G401 (cell line): ENCODE measurements around the gene MVB12B. TPM values are rescaled to one million over a fixed set of nuclear protein-coding genes. Genes with fewer than 3 reads are reported as not detected.

ENCODE experiments used
- DNase-seq: peaks from one replicate; pipeline ENCODE4 v3.0.0-alpha.2; 2015; ENCODE audit warnings: low spot score
- in situ Hi-C: cut with HindIII; loops from 2 replicates; pipeline ENCODE4 v1.10.0; 2016; ENCODE audit warnings: low sequenced_read_pairs, mixed read lengths
- total RNA-seq: library from RNA; depleted of rRNA; stranded (reverse); fragments of >200 nt; shearing (Covaris generic); gene quantifications from 2 replicates; pipeline ENCODE4 v1.2.3, GENCODE V29; 2014

MVB12B gene
- total RNA-seq, 1 experiment from 2014 or later, result 7.0 TPM

- in situ Hi-C loops, result no loop called here
- no peak for DNase-seq
Measured at GRCh38 chr9:126436545-126437267, 110.1 kb downstream of the MVB12B start.

DNA sequence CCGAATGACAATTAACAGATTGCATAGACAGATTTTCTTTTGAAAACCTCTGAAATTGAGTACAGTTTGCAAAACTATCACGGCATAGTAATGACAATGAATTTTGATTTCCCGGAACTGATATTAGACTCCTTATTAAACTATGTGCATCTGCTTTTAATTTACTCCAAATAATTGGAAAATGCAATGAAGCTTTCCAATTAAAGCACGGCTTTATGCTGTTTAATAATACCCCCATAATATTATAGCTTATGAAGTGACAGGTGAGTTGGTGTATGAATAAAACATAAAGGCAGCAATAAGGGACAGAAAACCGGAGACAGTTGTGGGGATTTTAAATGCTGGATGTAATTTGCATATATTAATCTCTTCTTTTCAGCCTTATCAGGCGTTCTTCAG is 110.6 kb downstream of the MVB12B start:
- DNase-seq, result no peak
- in situ Hi-C loops, result no loop called here

- no peak for DNase-seq
- in situ Hi-C loops, result no loop called here
Measured at GRCh38 chr9:126437701-126438100, 111.1 kb downstream of the MVB12B start.

DNA sequence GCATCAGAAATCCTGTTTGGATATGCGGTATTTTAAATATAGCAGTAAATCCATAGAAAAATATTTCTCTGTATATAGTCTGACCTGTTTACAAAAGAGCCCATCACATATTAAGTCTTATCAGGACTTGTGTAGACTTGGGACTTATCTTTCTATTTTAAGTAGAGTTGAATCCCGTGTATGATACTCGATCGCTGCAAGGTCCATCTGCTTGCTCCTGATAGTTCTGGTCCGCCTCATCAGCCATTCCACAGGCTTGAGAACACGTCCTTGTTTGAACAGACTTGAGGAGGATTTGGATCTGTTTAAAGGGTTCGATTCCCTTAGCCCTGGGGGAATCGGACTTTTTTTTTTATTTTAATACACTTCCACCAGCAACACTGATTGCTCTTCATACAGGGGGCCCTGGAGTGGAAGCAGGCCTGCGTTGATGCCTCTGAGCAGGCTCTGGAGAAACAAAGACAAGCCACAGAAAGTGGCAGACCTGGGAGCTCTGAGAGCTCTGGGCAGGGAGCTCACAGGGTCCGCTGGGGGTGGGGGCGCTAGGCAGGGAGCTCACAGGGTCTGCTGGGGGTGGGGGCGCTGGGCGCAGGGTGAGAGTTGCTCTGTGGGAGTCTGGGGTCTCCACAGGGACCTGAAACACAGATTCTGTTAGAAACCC is 112.2 kb downstream of the MVB12B start:
- DNase-seq, result no peak
- in situ Hi-C loops, result no loop called here

DNA sequence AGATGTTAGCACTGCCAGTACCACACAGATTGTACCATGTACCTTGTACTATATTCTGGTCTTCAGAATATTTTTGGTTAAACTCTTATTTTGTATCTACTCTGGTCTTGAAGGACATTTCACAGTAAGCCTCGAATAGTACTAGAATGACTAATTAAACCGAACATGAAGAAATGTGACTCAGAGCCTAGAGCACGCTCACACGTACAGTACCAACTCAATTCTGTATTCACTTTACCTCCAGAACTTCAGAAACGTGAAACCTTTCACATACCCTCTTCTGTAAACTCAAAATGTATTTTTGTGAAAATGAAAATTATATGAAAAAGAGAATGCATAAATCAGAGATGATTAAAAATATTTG is 112.8 kb downstream of the MVB12B start:
- in situ Hi-C loops, result no loop called here
- DNase-seq, result no peak

- DNase-seq, result no peak
- in situ Hi-C loops, result no loop called here
Measured at GRCh38 chr9:126439883-126440653, 113.4 kb downstream of the MVB12B start.

GRCh38 chr9:126440940-126441339 is 114.3 kb downstream of the MVB12B start:
- DNase-seq, result peak; percentile 69
- in situ Hi-C loops, result no loop called here

DNA sequence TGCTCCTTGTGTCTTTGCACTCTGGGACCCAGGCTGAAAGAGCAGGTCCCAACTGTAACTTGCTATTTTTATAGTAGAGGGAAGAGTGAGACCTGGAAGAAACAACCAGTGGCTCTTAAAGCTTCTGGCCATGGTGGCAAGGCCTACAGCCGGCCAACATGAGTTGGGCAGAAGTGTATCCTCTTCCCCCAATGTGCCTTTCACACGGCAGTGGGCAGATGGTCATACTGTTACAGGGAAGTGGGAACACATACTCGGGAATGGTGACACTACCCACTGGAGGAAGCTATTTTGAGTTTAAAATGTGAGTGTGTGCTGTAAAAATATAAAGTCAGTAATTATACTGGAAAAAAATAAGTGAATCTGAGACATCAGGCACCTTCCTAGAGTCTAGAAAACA is 116.0 kb downstream of the MVB12B start:
- in situ Hi-C loops, result no loop called here
- DNase-seq, result no peak

- DNase-seq, result no peak
- in situ Hi-C loops, result no loop called here
Measured at GRCh38 chr9:126443144-126443543, 116.5 kb downstream of the MVB12B start.

- in situ Hi-C loops, result no loop called here
- DNase-seq, result no peak
Measured at GRCh38 chr9:126448136-126448535, 121.5 kb downstream of the MVB12B start.

GRCh38 chr9:126448865-126449577 is 122.4 kb downstream of the MVB12B start:
- in situ Hi-C loops, result no loop called here
- no peak for DNase-seq

GRCh38 chr9:126449725-126450667 is 123.4 kb downstream of the MVB12B start:
- in situ Hi-C loops, result no loop called here
- no peak for DNase-seq

GRCh38 chr9:126450668-126451205 is 124.1 kb downstream of the MVB12B start:
- in situ Hi-C loops, result no loop called here
- no peak for DNase-seq

DNA sequence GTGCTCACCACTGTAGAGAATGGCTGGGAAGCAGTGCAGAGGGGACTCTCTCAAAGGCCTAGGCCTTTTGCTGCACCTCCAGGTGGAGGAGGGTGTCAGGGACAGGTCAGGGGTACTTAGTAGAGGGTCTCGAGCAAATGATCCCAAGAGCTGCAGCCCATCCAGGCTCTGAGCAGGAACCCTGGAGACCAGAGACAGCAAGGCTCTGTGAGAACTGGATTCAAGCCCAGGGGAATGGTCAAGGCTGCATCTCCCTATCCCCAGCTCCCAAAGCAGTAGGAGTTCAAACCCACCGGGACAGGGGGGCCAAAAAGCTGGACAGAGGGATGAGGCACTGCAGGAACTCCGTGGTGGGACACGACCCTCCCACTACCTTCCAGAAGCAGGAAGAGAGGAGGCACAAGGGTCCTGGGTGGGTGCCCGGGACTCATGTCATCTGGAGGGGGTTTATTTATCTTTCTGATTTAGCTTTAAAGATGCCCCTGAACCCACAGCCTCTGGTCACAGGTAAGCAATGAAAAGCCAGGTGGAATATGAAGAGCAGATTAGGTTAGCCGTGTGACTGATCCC is 124.8 kb downstream of the MVB12B start:
- in situ Hi-C loops, result no loop called here
- no peak for DNase-seq

DNA sequence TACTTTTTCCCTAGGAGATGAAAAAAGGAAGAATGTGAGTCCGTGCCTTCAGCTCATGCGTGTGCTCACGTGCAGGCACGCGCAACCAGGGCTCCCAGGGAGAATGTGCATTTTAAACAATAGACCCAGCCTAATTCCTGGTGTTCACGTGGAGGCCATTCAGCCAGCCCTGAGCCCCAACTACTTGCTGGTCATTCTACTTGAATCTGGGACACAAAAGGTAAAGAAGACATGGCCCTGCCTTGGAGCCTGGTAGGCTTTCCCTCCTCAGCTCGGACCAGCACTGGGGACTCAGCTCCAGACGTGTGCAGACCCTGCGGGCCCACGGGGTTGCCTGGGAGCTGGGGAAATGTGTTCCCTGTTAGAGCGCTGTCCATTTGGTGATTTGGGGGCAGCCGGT is 125.5 kb downstream of the MVB12B start:
- in situ Hi-C loops, result no loop called here
- no peak for DNase-seq

DNA sequence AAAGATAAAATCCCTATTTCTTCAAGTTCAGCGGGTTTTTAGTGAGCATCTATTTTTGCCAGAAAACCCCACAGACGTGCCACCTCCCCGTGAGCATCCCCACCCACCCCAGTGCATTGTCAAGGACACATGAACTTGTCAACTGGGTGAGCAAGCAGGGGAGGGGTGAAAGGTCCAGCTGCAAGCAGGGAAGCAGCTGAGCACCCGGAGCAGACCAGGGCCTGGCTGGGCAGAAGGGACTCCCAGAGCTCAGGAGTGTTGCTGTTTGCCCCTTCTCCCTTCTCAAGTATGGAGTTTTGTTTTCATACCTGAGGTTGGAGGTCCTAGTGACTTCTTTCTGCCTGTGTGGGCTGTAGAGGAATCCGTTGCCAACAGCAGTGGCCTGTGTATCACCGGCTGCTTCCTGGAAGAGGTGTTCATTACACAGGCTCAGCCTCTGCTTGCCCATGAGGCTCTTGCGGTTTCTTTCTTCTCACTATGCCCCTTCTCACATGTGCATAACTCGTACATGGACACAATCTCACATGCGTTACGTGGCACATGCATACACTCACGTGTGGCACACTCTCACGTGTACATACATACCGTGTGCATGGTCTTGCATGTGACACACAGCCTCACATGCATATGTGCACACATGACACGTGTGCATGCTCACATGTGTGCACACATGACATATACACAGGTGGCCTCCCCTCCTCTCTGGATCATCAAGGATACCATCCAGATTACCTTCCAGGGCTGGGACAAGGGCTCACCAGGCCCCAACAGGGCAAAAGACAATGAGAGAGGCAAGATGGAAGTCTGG is 126.7 kb downstream of the MVB12B start:
- in situ Hi-C loops, result no loop called here
- no peak for DNase-seq

DNA sequence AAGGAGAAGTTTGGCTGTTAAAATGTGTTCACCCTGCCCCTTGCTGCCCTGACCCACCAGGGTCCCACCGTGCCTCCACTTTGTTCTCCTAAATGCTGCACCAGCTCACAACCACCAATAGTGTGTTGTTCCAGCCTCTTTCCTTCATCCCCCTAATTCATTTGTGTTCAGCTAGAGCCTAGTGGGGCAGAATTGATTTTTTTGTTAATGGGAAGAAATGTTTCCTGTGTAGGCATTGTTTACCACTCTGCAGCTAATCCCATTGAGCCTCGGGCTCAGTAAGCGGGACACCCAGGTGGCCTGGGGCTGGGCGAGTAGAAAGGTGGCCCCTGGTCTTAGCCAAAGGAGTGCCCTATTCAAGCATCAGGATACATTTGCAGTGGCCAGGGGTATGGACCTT is 127.6 kb downstream of the MVB12B start:
- no peak for DNase-seq
- in situ Hi-C loops, result no loop called here
